ENCODE results near the gene MACF1.

DNA sequence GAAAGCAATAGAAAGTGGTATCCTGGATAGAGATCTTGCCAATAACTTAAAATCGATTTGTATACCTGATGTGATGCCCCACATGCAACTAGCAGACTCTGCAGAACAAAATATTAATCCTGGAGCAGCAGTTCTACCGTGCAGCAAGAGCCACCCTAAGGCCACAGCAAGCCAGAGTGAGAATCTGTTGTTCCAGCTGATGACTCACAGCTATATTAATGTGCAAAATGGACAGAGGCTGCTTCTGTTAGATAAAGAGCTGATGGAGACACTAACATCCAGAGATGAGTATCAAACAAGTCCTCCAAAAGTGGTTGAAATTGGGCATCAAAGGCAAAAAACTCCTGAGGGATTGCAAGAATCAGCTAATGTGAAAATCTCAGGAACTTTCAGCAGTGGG is 127.8 kb downstream of the MACF1 start:
- TF ChIP-seq POLR2A (IDR thresholded peaks at IDR 0.05; ENCODE audit: low read depth, low read length) (no peak), SPI1 (IDR thresholded peaks at IDR 0.05; ENCODE audit: low read depth, low read length) (no peak), TAF1 (IDR thresholded peaks at IDR 0.05; ENCODE audit: low read depth, low read length) (no peak), POLR2AphosphoS5 (IDR thresholded peaks at IDR 0.05; ENCODE audit: low read depth, low read length) (no peak), POU2F2 (IDR thresholded peaks at IDR 0.05; ENCODE audit: low read depth, low read length) (no peak)

All from GM12891 (cell line).